Natural killer cell (primary cell): ENCODE data around the gene FLVCR2. TPM values are rescaled to one million over a fixed set of nuclear protein-coding genes. Genes with fewer than 3 reads are reported as not detected.

ENCODE experiments used
- ATAC-seq, 3 donors: fragments of 150-1000 bp in 2 of 3; fragments of 200-7000 bp in 1 of 3; cut with Tn5 transposase; 1 replicate in 1 of 3; 2 replicates in 2 of 3; pipeline ENCODE4 v1.10.0; 2021; ENCODE audit warnings: mild to moderate bottlenecking in 2 of 3, moderate library complexity in 2 of 3
- DNase-seq, 2 donors: peaks; one replicate each; pipeline versions ENCODE4 v3.0.0 to v3.0.0-alpha.2; 2013 to 2021; ENCODE audit warnings: mixed read lengths in 1 of 2
- H3K27ac ChIP-seq: one replicate; pipeline ENCODE4 v1.5.1; 2013; ENCODE audit warnings: mild to moderate bottlenecking, low read length
- H3K27me3 ChIP-seq: one replicate; pipeline ENCODE4 v1.6.1; 2013; ENCODE audit warnings: low read length; ENCODE audit not compliant: control insufficient read depth, insufficient read depth
- H3K36me3 ChIP-seq: one replicate; pipeline ENCODE4 v1.6.1; 2013; ENCODE audit warnings: low read length; ENCODE audit not compliant: control insufficient read depth, insufficient read depth
- H3K4me1 ChIP-seq: one replicate; pipeline ENCODE4 v1.6.1; 2013; ENCODE audit warnings: low read length; ENCODE audit not compliant: control insufficient read depth, insufficient read depth
- H3K4me3 ChIP-seq: one replicate; pipeline ENCODE4 v1.5.1; 2013; ENCODE audit warnings: low read length
- H3K9me3 ChIP-seq: one replicate; pipeline ENCODE4 v1.6.1; 2013; ENCODE audit warnings: low read length; ENCODE audit not compliant: control insufficient read depth, insufficient read depth
- H3K27ac Mint-ChIP-seq, 2 donors: one replicate each; pipeline ENCODE4 v1.8.0; 2022; ENCODE audit warnings: mild to moderate bottlenecking in 2 of 2, mixed read lengths in 2 of 2, moderate library complexity in 1 of 2
- H3K27me3 Mint-ChIP-seq, 2 donors: one replicate each; pipeline ENCODE4 v1.8.0; 2022; ENCODE audit warnings: low read depth in 2 of 2, mixed read lengths in 2 of 2
- H3K36me3 Mint-ChIP-seq: one replicate; pipeline ENCODE4 v1.8.0; 2022; ENCODE audit warnings: mixed read lengths
- H3K4me1 Mint-ChIP-seq, 2 donors: one replicate each; pipeline ENCODE4 v1.8.0; 2022; ENCODE audit warnings: mixed read lengths in 2 of 2
- H3K4me3 Mint-ChIP-seq: one replicate; pipeline ENCODE4 v1.8.0; 2022; ENCODE audit warnings: mild to moderate bottlenecking, moderate library complexity, mixed read lengths
- H3K9me3 Mint-ChIP-seq, 2 donors: one replicate each; pipeline ENCODE4 v1.8.0; 2022; ENCODE audit warnings: mixed read lengths in 2 of 2
- CTCF ChIP-seq: fragments of 200-600 bp; IDR thresholded peaks from one replicate; pipeline ENCODE4 v1.8.0; 2022; ENCODE audit warnings: antibody characterized with exemption
- WGBS: methylation state at CpG from one replicate; pipeline ENCODE4 v1.1.7; 2013; ENCODE audit warnings: missing lambda C conversion rate; ENCODE audit not compliant: insufficient coverage; 5-methylcytosine and 5-hydroxymethylcytosine counted together
- intact Hi-C: fragments of 100-400 bp; cut with micrococcal nuclease; formaldehyde crosslinking; loops from one replicate; pipeline ENCODE4 v1.14.2; 2022
- total RNA-seq, 4 donors: library from RNA; stranded (reverse); fragments of 120-200 nt in 1 of 4; gene quantifications; one replicate each; pipeline versions ENCODE4 v1.2.3 to v1.2.4, GENCODE V29; 2013 to 2022

Gene FLVCR2
- total RNA-seq, 3 donors from 2014 or later (not counting 1 experiment from before 2014, with no cell fraction given), result 1.4 to 4.8 (median 2.1) TPM

GRCh38 chr14:75539162-75539560, 39.3 kb upstream of the FLVCR2 start:
- H3K27me3 ChIP-seq, result no peaks in the 10 kb centered on the region
- H3K27ac ChIP-seq, result peak overlapping the region; percentile 21
- H3K4me1 Mint-ChIP-seq, result peaks cover 38 to 52% of the 10 kb centered on the region in 2 donors
- H3K4me3 ChIP-seq, result no peak overlapping the region
- no peaks in the 10 kb centered on the region for H3K9me3 ChIP-seq
- H3K4me1 ChIP-seq, result peaks cover 49% of the 10 kb centered on the region
- TF ChIP-seq CTCF, result no peak
- 89% methylated on average over 3 of the region's 5 CpGs for WGBS
- H3K36me3 ChIP-seq, result peaks cover 5% of the 10 kb centered on the region
- no peak overlapping the region for H3K4me3 Mint-ChIP-seq
- intact Hi-C loops, result no loop called here
- DNase-seq, result peak in 1 of 2 donors; percentile 47
- H3K36me3 Mint-ChIP-seq, result no peaks in the 10 kb centered on the region
- H3K27me3 Mint-ChIP-seq, result no peaks in the 10 kb centered on the region
- H3K9me3 Mint-ChIP-seq, result no peaks in the 10 kb centered on the region
- no peak for ATAC-seq
- peak overlapping the region; percentile 94 to 98 for H3K27ac Mint-ChIP-seq

GRCh38 chr14:75539561-75540478, 38.6 kb upstream of the FLVCR2 start:
- Histone ChIP-seq H3K27me3 (no peaks in the 10 kb centered on the region), H3K9me3 (no peaks in the 10 kb centered on the region), H3K27ac (peak overlapping the region; percentile 29), H3K36me3 (peaks cover 5% of the 10 kb centered on the region), H3K4me3 (no peak overlapping the region), H3K4me1 (peaks cover 51% of the 10 kb centered on the region)
- H3K36me3 Mint-ChIP-seq, result no peaks in the 10 kb centered on the region
- TF ChIP-seq CTCF, result no peak
- H3K9me3 Mint-ChIP-seq, result no peaks in the 10 kb centered on the region
- intact Hi-C loops, result no loop called here
- DNase-seq, result peak in 1 of 2 donors; percentile 79
- no peak overlapping the region for H3K4me3 Mint-ChIP-seq
- H3K4me1 Mint-ChIP-seq, result peaks cover 35 to 52% of the 10 kb centered on the region in 2 donors
- H3K27ac Mint-ChIP-seq, result peak overlapping the region; percentile 94 to 98
- WGBS, result 53% methylated on average over 15 of the region's 17 CpGs
- ATAC-seq, result no peak
- no peaks in the 10 kb centered on the region for H3K27me3 Mint-ChIP-seq

DNA sequence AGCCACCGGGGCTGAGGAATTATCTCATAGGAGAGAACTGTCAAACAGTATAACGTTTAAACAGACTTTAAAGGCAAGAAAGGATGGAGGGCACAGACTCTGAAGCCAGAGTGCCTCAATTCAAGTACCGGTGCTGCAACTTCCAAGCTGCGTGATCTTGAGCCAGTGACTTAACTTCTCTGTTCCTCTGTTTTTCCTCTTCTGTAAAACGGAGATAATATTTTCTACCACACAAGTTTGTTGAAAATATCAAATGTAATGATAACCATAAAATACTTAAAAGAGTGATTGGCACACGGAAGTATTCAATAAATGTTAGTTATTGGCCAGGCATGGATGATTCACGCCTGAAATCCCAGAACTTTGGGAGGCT, 38.0 kb upstream of the FLVCR2 start:
- peaks cover 31 to 52% of the 10 kb centered on the region in 2 donors for H3K4me1 Mint-ChIP-seq
- Histone ChIP-seq H3K9me3 (no peaks in the 10 kb centered on the region), H3K27ac (peak overlapping the region; percentile 6), H3K27me3 (no peaks in the 10 kb centered on the region), H3K4me1 (peaks cover 51% of the 10 kb centered on the region), H3K36me3 (peaks cover 3% of the 10 kb centered on the region), H3K4me3 (no peak overlapping the region)
- no peaks in the 10 kb centered on the region for H3K9me3 Mint-ChIP-seq
- no peak for TF ChIP-seq CTCF
- H3K27ac Mint-ChIP-seq, result peak overlapping the region; percentile 94 to 98
- WGBS, result 90% methylated on average over 6 of the region's 7 CpGs
- no peaks in the 10 kb centered on the region for H3K36me3 Mint-ChIP-seq
- H3K4me3 Mint-ChIP-seq, result no peak overlapping the region
- no peak for ATAC-seq
- intact Hi-C loops, result no loop called here
- no peaks in the 10 kb centered on the region for H3K27me3 Mint-ChIP-seq
- DNase-seq, result no peak
